Panc1 (cell line): ENCODE data around the gene ADCY7. TPM values are rescaled to one million over a fixed set of nuclear protein-coding genes. Genes with fewer than 3 reads are reported as not detected.

Experiments
- ATAC-seq: fragments of 200-7000 bp; cut with Tn5 transposase; 2 replicates; pipeline ENCODE4 v1.9.1; 2020; ENCODE audit warnings: mild to moderate bottlenecking, moderate library complexity
- BruUV-seq: library from RNA; stranded (reverse); fragments of 400-500 nt; replicated peaks from 2 replicates; lab custom pipeline; 2021; lab: Mats Ljungman, UMichigan
- CTCF ChIA-PET: fragments of 300-600 bp; sonication (Branson Sonifier 250); formaldehyde crosslinking; loops from one replicate; lab custom pipeline; 2022; ENCODE audit warnings: antibody characterized with exemption; lab: Charles Lee
- POLR2A ChIA-PET: fragments of 300-600 bp; sonication (Branson Sonifier 250); formaldehyde crosslinking; loops from one replicate; lab custom pipeline; 2022; ENCODE audit warnings: antibody characterized with exemption; lab: Charles Lee
- DNase-seq: peaks from one replicate; pipeline ENCODE4 v3.0.0-alpha.2; 2010; ENCODE audit warnings: low read depth, low spot score
- H3K27ac ChIP-seq: 2 replicates; pipeline ENCODE4 v1.5.1; 2011; ENCODE audit warnings: mild to moderate bottlenecking, low read length, inconsistent platforms
- H3K27me3 ChIP-seq: fragments of 200-500 bp; sonication (Bioruptor generic); 2 replicates; pipeline ENCODE4 v1.6.0; 2014; ENCODE audit warnings: low read length, inconsistent platforms; ENCODE audit not compliant: control insufficient read depth, insufficient read depth
- H3K36me3 ChIP-seq: fragments of 200-500 bp; sonication (Bioruptor generic); 2 replicates; pipeline ENCODE4 v1.5.1; 2014; ENCODE audit warnings: inconsistent platforms, mild to moderate bottlenecking, low read length, moderate library complexity; ENCODE audit not compliant: control insufficient read depth, insufficient read depth
- H3K4me1 ChIP-seq: 2 replicates; pipeline ENCODE4 v1.5.1; 2011; ENCODE audit warnings: inconsistent platforms, mild to moderate bottlenecking, low read length, moderate library complexity; ENCODE audit not compliant: control insufficient read depth, insufficient read depth
- H3K4me3 ChIP-seq, 2 experiments: 2 replicates each; pipeline ENCODE4 v1.5.1; 2011 to 2012; ENCODE audit warnings: low read depth in 2 of 2, low read length in 2 of 2, mild to moderate bottlenecking in 2 of 2, inconsistent platforms in 1 of 2, moderate library complexity in 1 of 2
- H3K9me3 ChIP-seq: fragments of 200-500 bp; sonication (Bioruptor generic); 2 replicates; pipeline ENCODE4 v1.5.1; 2014; ENCODE audit warnings: low read depth, mild to moderate bottlenecking, inconsistent platforms, low read length, moderate library complexity; ENCODE audit not compliant: control insufficient read depth, insufficient read depth
- CTCF ChIP-seq: fragments of 450-650 bp; IDR thresholded peaks from 2 replicates; pipeline ENCODE4 v1.5.1; 2017; ENCODE audit warnings: mild to moderate bottlenecking
- POLR2AphosphoS5 ChIP-seq: IDR thresholded peaks from 2 replicates; pipeline ENCODE4 v1.6.1; 2012; ENCODE audit warnings: mild to moderate bottlenecking, low read depth, low read length, moderate library complexity
- REST ChIP-seq, 2 experiments: IDR thresholded peaks; 2 replicates each; pipeline ENCODE4 v1.6.1; 2011 to 2012; ENCODE audit warnings: low read depth in 2 of 2, control low read depth in 1 of 2, low read length in 1 of 2, mild to moderate bottlenecking in 1 of 2, moderate library complexity in 1 of 2; ENCODE audit not compliant: insufficient read depth in 1 of 2
- SIN3A ChIP-seq: IDR thresholded peaks from 2 replicates; pipeline ENCODE4 v1.6.1; 2012; ENCODE audit warnings: low read depth, mild to moderate bottlenecking, low read length, moderate library complexity, borderline replicate concordance; ENCODE audit not compliant: insufficient read depth
- TCF7L2 ChIP-seq: IDR thresholded peaks from 2 replicates; pipeline ENCODE4 v1.6.1; 2011; ENCODE audit warnings: mild to moderate bottlenecking, low read depth, low read length, inconsistent platforms
- in situ Hi-C: cut with HindIII; loops from 2 replicates; pipeline ENCODE4 v1.10.0; 2016; ENCODE audit warnings: low sequenced_read_pairs, low pct_unique_long_range_greater_than_20kb
- intact Hi-C: fragments of 100-400 bp; cut with micrococcal nuclease; formaldehyde crosslinking; loops from one replicate; pipeline ENCODE4 v1.10.0; 2022; ENCODE audit not compliant: unreplicated experiment
- total RNA-seq: library from RNA; stranded (reverse); gene quantifications from one replicate; pipeline ENCODE4 v1.2.1, GENCODE V29; 2021; ENCODE audit not compliant: unreplicated experiment

ADCY7 gene
- total RNA-seq, 1 experiment from 2014 or later = 6.3 TPM

DNA sequence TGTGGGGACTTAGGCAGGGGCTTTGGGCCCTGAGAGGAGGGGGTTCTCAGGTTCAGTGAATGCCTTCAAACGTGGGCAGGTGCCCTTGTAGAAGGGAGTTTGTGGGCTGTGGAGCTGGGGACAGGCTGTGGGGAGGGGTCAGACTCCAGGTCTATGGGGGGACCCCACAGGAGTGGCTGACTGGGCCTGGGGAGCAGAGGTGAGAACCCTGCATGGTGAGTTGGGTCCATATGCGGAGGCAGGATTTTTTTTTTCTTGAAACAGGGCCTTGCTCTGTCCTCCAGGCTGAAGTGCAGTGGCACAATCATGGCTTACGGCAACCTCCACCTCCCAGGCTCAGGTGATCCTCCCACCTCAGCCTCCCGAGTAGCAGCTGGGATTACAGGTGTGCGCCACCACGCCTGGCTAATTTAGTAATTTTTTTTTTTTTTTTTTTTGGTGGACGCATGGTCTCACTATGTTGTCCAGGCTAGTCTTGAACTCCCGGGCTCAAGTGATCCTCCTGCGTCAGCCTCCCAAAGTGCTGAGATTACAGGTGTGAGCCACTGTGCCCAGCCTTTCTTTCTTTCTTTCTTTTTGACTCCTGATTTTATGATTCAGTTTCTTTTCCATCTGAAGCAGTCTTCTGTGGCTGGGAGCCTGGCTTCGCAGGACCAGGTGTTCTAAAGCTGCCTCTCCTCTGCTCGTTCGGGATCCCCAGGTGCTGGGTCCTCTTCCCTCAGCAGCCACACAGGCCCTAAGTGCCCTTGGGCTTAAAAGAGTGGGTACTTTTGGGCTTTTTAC, 19.0 kb upstream of the ADCY7 start:
- no TSS peak for BruUV-seq
- Histone ChIP-seq H3K4me1 (peaks cover 4% of the 10 kb centered on the region; the same call in 1 of the 2 replicates), H3K4me3 (no peak overlapping the region), H3K27ac (no peak overlapping the region), H3K9me3 (no peaks in the 10 kb centered on the region), H3K36me3 (no peaks in the 10 kb centered on the region), H3K27me3 (no peaks in the 10 kb centered on the region)
- no peak for DNase-seq
- no peak for TF ChIP-seq POLR2AphosphoS5
- TF ChIP-seq TCF7L2 = no peak
- TF ChIP-seq CTCF = no peak
- in situ Hi-C loops (no loop called here), intact Hi-C loops (no loop called here)
- no peak for ATAC-seq
- ChIA-PET CTCF (interaction anchor here (0.6 kb wide), 1 partner anchor 1706 kb away, joined by 3 read pairs; no protein-coding TSS in a partner anchor), POLR2A (interaction anchor here (0.7 kb wide), 1 partner anchor 362 kb away, joined by 4 read pairs; no protein-coding TSS in a partner anchor)

- TF ChIP-seq CTCF (no peak), TCF7L2 (no peak), REST (IDR thresholded peaks at IDR 0.05; ENCODE audit: insufficient read depth in 1 of 2, low read depth in 2 of 2, low read length in 1 of 2) (no peak), SIN3A (no peak), POLR2AphosphoS5 (no peak)
- DNase-seq = no peak
- CTCF ChIA-PET = no interaction called here
- BruUV-seq = no TSS peak
- intact Hi-C loops = no loop called here
- H3K27me3 ChIP-seq = no peaks in the 10 kb centered on the region
- no peak for ATAC-seq
- no peak overlapping the region for H3K27ac ChIP-seq
- in situ Hi-C loops = no loop called here
- H3K9me3 ChIP-seq = no peaks in the 10 kb centered on the region
- H3K4me3 ChIP-seq = no peak overlapping the region
- peaks cover 4% of the 10 kb centered on the region; the same call in 1 of the 2 replicates for H3K4me1 ChIP-seq
- POLR2A ChIA-PET = interaction anchor here (0.7 kb wide), 1 partner anchor 361 kb away, joined by 4 read pairs; no protein-coding TSS in a partner anchor
- H3K36me3 ChIP-seq = no peaks in the 10 kb centered on the region
Measured at GRCh38 chr16:50247906-50248608, 18.3 kb upstream of the ADCY7 start.
